HEK293 (cell line): ENCODE data around the gene SLC13A3.

Source experiments
- OSR2 ChIP-seq: fragments of 450-650 bp; formaldehyde crosslinking; IDR thresholded peaks from 2 replicates; pipeline ENCODE4 v1.5.1; 2016; ENCODE audit warnings: missing biosample characterization, missing genetic modification characterization
- SCRT1 ChIP-seq: fragments of 450-650 bp; formaldehyde crosslinking; IDR thresholded peaks from 2 replicates; pipeline ENCODE4 v1.5.1; 2016; ENCODE audit warnings: missing biosample characterization, missing genetic modification characterization, borderline replicate concordance
- SP3 ChIP-seq: fragments of 450-650 bp; formaldehyde crosslinking; IDR thresholded peaks from 2 replicates; pipeline ENCODE4 v1.5.1; 2016; ENCODE audit warnings: missing biosample characterization, missing genetic modification characterization
- ZEB2 ChIP-seq: fragments of 450-650 bp; formaldehyde crosslinking; IDR thresholded peaks from 2 replicates; pipeline ENCODE4 v1.5.1; 2016; ENCODE audit warnings: missing biosample characterization, missing genetic modification characterization
- ZFP69B ChIP-seq: fragments of 450-650 bp; formaldehyde crosslinking; IDR thresholded peaks from 2 replicates; pipeline ENCODE4 v1.5.1; 2016; ENCODE audit warnings: missing biosample characterization, missing genetic modification characterization
- ZNF112 ChIP-seq: fragments of 450-650 bp; formaldehyde crosslinking; IDR thresholded peaks from 2 replicates; pipeline ENCODE4 v1.5.0; 2017; ENCODE audit warnings: missing biosample characterization, missing genetic modification characterization
- ZNF184 ChIP-seq: fragments of 450-650 bp; IDR thresholded peaks from 2 replicates; pipeline ENCODE4 v1.5.1; 2018; ENCODE audit warnings: missing biosample characterization, mild to moderate bottlenecking, missing genetic modification characterization
- ZNF19 ChIP-seq: fragments of 450-650 bp; formaldehyde crosslinking; IDR thresholded peaks from 2 replicates; pipeline ENCODE4; 2016; ENCODE audit warnings: missing biosample characterization, missing genetic modification characterization, low read depth
- ZNF211 ChIP-seq: fragments of 450-650 bp; formaldehyde crosslinking; IDR thresholded peaks from 2 replicates; pipeline ENCODE4 v1.5.1; 2016; ENCODE audit warnings: low read depth, missing biosample characterization, missing genetic modification characterization
- ZNF23 ChIP-seq: fragments of 450-650 bp; formaldehyde crosslinking; IDR thresholded peaks from 2 replicates; pipeline ENCODE4 v1.5.1; 2016; ENCODE audit warnings: missing biosample characterization, missing genetic modification characterization, borderline replicate concordance
- ZNF335 ChIP-seq: fragments of 450-650 bp; formaldehyde crosslinking; conservative IDR thresholded peaks from 2 replicates; pipeline ENCODE4 v1.5.1; 2016; ENCODE audit warnings: missing biosample characterization, missing genetic modification characterization
- ZNF354C ChIP-seq: fragments of 450-650 bp; formaldehyde crosslinking; IDR thresholded peaks from 2 replicates; pipeline ENCODE4 v1.5.1; 2016; ENCODE audit warnings: missing biosample characterization, missing genetic modification characterization, low read depth, borderline replicate concordance
- ZNF391 ChIP-seq: fragments of 450-650 bp; formaldehyde crosslinking; IDR thresholded peaks from 2 replicates; pipeline ENCODE4 v1.5.1; 2016; ENCODE audit warnings: low read depth, missing biosample characterization, missing genetic modification characterization, borderline replicate concordance
- ZNF394 ChIP-seq: fragments of 450-650 bp; formaldehyde crosslinking; IDR thresholded peaks from 2 replicates; pipeline ENCODE4 v1.5.1; 2016; ENCODE audit warnings: missing biosample characterization, missing genetic modification characterization, mild to moderate bottlenecking, moderate library complexity, borderline replicate concordance
- ZNF501 ChIP-seq: fragments of 450-650 bp; formaldehyde crosslinking; IDR thresholded peaks from 2 replicates; pipeline ENCODE4 v1.5.1; 2016; ENCODE audit warnings: missing biosample characterization, missing genetic modification characterization
- ZNF514 ChIP-seq: fragments of 450-650 bp; formaldehyde crosslinking; IDR thresholded peaks from 2 replicates; pipeline ENCODE4 v1.5.1; 2016; ENCODE audit warnings: missing biosample characterization, missing genetic modification characterization
- ZNF521 ChIP-seq: fragments of 450-650 bp; formaldehyde crosslinking; IDR thresholded peaks from 2 replicates; pipeline ENCODE4 v1.5.1; 2017; ENCODE audit warnings: missing biosample characterization, mild to moderate bottlenecking, missing genetic modification characterization
- ZNF549 ChIP-seq: fragments of 450-650 bp; IDR thresholded peaks from 2 replicates; pipeline ENCODE4 v1.5.1; 2018; ENCODE audit warnings: missing biosample characterization, missing genetic modification characterization, mild to moderate bottlenecking, inconsistent platforms, moderate library complexity
- TF ChIP-seq, protein P1 (sequence below): fragments of 450-650 bp; formaldehyde crosslinking; conservative IDR thresholded peaks from 2 replicates; pipeline ENCODE4 v1.5.1; 2016; ENCODE audit warnings: low read depth, missing biosample characterization, missing genetic modification characterization
- TF ChIP-seq, protein P2 (sequence below): fragments of 450-650 bp; formaldehyde crosslinking; IDR thresholded peaks from 2 replicates; pipeline ENCODE4 v1.5.1; 2016; ENCODE audit warnings: missing biosample characterization, missing genetic modification characterization
- TF ChIP-seq, protein P3 (sequence below): fragments of 450-650 bp; formaldehyde crosslinking; IDR thresholded peaks from 2 replicates; pipeline ENCODE4 v1.5.1; 2016; ENCODE audit warnings: missing biosample characterization, missing genetic modification characterization

The SLC13A3 gene

DNA sequence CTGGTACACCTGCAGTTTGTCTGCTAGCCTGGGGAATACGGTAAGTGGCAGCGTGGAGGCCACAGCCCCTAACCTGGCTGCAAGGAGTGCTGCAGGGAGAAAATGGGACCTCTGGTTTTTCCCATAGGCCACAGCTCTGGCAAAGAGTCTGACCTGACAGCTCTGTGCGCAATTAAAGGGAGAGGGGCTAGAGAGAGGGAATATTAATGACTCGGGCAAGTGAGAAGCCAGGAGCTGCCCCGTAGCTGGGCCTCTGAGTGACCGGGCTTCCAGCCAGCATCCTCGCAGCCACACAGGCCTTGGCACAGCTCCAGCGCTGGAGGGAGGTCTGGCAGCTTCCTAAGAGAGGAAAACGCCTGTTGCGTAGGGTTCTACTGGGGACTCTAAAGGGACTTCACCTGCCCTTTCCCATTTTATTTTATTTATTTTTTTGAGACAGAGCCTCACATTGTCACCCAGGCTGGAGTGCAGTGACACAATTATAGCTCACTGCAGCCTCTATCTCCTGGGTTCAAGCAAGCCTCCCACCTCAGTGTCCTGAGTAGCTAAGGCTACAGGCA, 82.6 kb downstream of the SLC13A3 start (continued):
- TF ChIP-seq ZNF391 (tag by site-specific recombination) (no peak), ZNF23 (tag by site-specific recombination) (no peak), SCRT1 (tag by site-specific recombination) (peak; percentile 87), ZNF354C (tag by site-specific recombination) (no peak), SP3 (tag by site-specific recombination) (no peak), ZEB2 (0 out of 2 replicates have a peak, but pooled peaks have one; percentile 26), ZNF184 (tag by site-specific recombination) (no peak), ZNF521 (tag by site-specific recombination) (no peak), ZNF394 (tag by site-specific recombination) (no peak; the same call in 1 of the 2 replicates), ZNF19 (no peak), ZNF549 (tag by site-specific recombination) (no peak), ZFP69B (tag by site-specific recombination) (no peak), ZNF514 (no peak), ZNF112 (tag by site-specific recombination) (no peak), ZNF211 (tag by site-specific recombination) (no peak), ZNF335 (peak; percentile 67), OSR2 (tag by site-specific recombination) (peak; percentile 32; the same call in 1 of the 2 replicates), ZNF501 (tag by site-specific recombination) (no peak)
- TF ChIP-seq, protein P1, sequence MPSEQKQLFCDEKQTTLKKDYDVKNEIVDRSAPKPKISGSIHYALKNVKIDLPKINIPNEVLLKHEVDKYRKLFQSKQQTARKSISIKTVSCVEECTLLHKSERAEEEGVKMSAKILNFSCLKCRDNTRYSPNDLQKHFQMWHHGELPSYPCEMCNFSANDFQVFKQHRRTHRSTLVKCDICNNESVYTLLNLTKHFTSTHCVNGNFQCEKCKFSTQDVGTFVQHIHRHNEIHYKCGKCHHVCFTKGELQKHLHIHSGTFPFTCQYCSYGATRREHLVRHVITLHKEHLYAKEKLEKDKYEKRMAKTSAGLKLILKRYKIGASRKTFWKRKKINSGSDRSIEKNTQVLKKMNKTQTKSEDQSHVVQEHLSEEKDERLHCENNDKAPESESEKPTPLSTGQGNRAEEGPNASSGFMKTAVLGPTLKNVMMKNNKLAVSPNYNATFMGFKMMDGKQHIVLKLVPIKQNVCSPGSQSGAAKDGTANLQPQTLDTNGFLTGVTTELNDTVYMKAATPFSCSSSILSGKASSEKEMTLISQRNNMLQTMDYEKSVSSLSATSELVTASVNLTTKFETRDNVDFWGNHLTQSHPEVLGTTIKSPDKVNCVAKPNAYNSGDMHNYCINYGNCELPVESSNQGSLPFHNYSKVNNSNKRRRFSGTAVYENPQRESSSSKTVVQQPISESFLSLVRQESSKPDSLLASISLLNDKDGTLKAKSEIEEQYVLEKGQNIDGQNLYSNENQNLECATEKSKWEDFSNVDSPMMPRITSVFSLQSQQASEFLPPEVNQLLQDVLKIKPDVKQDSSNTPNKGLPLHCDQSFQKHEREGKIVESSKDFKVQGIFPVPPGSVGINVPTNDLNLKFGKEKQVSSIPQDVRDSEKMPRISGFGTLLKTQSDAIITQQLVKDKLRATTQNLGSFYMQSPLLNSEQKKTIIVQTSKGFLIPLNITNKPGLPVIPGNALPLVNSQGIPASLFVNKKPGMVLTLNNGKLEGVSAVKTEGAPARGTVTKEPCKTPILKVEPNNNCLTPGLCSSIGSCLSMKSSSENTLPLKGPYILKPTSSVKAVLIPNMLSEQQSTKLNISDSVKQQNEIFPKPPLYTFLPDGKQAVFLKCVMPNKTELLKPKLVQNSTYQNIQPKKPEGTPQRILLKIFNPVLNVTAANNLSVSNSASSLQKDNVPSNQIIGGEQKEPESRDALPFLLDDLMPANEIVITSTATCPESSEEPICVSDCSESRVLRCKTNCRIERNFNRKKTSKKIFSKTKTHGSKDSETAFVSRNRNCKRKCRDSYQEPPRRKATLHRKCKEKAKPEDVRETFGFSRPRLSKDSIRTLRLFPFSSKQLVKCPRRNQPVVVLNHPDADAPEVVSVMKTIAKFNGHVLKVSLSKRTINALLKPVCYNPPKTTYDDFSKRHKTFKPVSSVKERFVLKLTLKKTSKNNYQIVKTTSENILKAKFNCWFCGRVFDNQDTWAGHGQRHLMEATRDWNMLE (tag by site-specific recombination), result peak; percentile 23; the same call in 1 of the 2 replicates
- TF ChIP-seq, protein P2, sequence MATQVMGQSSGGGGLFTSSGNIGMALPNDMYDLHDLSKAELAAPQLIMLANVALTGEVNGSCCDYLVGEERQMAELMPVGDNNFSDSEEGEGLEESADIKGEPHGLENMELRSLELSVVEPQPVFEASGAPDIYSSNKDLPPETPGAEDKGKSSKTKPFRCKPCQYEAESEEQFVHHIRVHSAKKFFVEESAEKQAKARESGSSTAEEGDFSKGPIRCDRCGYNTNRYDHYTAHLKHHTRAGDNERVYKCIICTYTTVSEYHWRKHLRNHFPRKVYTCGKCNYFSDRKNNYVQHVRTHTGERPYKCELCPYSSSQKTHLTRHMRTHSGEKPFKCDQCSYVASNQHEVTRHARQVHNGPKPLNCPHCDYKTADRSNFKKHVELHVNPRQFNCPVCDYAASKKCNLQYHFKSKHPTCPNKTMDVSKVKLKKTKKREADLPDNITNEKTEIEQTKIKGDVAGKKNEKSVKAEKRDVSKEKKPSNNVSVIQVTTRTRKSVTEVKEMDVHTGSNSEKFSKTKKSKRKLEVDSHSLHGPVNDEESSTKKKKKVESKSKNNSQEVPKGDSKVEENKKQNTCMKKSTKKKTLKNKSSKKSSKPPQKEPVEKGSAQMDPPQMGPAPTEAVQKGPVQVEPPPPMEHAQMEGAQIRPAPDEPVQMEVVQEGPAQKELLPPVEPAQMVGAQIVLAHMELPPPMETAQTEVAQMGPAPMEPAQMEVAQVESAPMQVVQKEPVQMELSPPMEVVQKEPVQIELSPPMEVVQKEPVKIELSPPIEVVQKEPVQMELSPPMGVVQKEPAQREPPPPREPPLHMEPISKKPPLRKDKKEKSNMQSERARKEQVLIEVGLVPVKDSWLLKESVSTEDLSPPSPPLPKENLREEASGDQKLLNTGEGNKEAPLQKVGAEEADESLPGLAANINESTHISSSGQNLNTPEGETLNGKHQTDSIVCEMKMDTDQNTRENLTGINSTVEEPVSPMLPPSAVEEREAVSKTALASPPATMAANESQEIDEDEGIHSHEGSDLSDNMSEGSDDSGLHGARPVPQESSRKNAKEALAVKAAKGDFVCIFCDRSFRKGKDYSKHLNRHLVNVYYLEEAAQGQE (tag by site-specific recombination), result no peak
- TF ChIP-seq, protein P3, sequence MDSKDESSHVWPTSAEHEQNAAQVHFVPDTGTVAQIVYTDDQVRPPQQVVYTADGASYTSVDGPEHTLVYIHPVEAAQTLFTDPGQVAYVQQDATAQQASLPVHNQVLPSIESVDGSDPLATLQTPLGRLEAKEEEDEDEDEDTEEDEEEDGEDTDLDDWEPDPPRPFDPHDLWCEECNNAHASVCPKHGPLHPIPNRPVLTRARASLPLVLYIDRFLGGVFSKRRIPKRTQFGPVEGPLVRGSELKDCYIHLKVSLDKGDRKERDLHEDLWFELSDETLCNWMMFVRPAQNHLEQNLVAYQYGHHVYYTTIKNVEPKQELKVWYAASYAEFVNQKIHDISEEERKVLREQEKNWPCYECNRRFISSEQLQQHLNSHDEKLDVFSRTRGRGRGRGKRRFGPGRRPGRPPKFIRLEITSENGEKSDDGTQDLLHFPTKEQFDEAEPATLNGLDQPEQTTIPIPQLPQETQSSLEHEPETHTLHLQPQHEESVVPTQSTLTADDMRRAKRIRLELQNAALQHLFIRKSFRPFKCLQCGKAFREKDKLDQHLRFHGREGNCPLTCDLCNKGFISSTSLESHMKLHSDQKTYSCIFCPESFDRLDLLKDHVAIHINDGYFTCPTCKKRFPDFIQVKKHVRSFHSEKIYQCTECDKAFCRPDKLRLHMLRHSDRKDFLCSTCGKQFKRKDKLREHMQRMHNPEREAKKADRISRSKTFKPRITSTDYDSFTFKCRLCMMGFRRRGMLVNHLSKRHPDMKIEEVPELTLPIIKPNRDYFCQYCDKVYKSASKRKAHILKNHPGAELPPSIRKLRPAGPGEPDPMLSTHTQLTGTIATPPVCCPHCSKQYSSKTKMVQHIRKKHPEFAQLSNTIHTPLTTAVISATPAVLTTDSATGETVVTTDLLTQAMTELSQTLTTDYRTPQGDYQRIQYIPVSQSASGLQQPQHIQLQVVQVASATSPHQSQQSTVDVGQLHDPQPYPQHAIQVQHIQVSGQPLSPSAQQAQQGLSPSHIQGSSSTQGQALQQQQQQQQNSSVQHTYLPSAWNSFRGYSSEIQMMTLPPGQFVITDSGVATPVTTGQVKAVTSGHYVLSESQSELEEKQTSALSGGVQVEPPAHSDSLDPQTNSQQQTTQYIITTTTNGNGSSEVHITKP (tag by site-specific recombination), result peak; percentile 21; the same call in 1 of the 2 replicates
